NCI-H345 (cell line): ENCODE results near the gene PTPRN2.
"Not testable (repeated sequence)": the region's sequence is repeated elsewhere in the genome, so short reads cannot be mapped to it uniquely, and the experiment has no call there.

Source experiments
- DNase-seq: peaks from one replicate; lab custom pipeline; 2025; lab: John Stamatoyannopoulos, UW

PTPRN2 gene

DNA sequence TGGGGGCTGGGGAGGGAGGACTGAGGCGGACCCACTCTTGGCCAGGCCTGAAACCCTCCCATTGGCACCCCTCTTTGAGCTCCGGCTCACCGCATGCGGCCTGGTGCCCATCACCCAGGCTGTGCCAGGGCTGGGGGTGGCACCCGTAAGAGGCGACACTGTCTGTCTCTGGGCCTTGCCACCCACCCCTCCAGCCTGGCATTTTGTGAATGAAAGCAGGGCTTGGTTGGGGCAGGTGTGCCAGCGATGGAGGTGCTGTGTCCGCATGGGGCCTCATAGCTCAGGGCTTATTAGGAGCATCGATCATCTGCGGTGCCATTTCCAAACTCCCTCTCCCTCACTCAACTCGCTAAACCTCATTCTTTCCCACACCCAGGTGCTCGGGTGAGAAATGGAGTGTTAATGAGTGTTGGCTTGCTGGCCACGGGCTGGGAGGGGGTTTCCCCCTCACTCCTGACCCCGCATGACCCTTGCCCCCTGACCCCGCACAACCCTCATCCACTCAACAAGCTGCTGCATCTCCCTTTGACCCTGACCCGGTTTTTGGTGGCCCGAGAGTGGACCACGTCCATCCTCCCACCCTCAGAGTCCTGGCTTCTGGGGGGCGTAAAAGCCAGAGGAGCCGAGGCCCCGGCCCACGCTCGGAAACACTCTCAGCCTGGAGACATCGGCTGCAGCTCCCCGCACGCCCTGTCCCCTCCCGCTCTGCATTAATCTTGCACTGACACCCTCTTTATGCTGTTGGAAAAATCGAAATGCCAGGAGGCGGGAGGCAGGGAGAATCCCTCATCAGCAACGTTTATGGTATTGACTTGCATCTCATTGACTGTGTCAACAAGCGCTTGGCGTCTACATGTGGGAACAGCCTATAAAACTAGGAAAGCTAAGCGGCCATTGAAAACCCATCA is 1089.6 kb downstream of the PTPRN2 start:
- DNase-seq, result no peak

DNA sequence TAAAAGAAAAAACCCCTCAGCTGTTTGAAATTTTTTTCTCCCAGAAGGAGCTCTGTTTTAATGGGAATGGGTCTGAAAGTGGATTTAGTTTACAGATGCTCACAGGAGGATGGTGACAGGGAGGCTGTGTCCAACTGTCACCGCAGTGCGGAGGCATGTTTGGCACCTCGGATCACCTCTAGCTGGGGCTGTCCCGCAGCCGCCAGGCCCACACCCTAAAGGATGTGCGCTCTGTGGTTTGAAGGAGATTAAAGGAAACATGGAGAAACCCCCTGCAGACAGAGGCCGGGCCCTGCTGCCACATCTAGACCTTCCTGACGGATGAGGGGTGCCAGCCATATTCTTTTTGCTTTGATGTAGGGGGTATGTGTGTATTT is 1090.3 kb downstream of the PTPRN2 start:
- DNase-seq, result no peak

DNA sequence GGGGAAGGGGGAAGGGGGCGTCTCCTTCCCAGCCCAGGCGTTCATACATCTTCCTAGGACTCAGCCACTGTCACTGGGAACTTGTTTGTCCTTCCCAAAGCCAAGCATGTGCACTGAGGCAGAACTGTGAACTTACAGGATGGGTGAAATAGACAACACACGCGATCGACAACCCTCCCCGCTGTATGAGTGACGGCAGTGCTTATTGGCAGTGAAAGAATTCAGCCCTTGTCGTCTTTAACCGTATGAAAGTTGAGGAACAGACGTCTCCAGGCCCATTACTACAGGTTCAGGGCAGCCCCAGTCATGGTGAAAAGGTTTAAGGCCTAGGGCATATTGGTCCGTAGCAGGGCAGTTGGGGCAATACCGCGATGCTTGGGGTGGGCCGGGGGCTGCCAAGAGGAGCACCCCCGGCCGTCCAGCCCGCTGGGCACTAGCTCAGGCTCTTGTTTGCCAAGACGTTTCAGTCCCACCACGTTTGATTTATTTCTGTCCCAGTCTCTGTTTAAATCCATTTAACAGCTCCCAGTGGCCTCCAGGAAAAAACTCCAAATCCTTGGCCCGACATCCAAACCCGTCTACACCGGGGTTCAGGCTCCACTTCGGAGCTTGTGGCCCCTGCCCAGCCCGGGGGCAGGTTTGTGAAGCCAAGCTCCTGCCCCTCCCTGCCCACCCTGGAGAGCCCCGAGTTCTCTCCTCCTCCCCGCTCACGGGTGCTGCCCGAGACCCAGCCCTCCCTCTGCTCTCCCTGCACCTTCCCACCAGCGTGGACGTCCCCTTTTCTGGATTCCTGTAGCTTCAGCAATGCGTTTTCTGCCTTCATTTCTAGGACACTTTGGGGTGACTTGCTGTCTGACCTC is 1091.0 kb downstream of the PTPRN2 start:
- DNase-seq, result no peak

DNA sequence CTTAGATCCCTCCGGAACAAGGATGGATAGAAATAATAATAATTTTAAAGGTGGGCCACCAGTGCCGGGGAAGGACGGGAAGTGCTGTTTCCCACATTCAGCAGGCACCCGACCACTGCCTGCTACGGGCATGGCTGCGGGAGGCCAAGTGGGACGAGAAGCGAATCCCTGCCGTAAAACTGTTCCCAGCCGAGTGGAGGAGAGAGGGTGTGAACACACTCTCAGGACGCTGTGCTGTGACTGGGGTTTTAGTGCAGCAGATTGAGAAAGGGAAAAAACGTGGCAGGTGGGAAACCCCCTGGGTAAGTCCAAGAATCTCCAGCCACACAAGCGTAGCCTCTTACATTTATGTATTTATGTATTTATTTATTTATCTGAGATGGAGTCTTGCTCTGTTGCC is 1092.0 kb downstream of the PTPRN2 start:
- DNase-seq, result no peak

DNA sequence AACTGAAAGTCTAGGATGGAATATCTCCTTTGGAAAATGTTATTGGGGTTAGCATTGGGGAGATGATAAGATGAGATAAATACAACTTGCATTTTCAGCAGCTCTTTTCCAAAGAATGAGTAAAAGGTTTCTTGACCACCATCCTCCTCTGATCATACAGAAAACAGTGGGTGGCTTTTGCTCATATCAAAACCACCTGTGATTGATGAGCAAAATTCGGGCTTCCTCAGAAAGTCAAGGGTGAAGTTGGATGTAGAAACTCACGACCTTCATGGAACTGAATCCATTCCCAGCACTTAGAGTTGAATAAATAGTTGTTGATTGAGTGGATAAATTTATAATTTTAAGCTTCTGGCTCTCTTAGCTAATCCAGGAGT is 1092.5 kb downstream of the PTPRN2 start:
- no peak for DNase-seq

DNA sequence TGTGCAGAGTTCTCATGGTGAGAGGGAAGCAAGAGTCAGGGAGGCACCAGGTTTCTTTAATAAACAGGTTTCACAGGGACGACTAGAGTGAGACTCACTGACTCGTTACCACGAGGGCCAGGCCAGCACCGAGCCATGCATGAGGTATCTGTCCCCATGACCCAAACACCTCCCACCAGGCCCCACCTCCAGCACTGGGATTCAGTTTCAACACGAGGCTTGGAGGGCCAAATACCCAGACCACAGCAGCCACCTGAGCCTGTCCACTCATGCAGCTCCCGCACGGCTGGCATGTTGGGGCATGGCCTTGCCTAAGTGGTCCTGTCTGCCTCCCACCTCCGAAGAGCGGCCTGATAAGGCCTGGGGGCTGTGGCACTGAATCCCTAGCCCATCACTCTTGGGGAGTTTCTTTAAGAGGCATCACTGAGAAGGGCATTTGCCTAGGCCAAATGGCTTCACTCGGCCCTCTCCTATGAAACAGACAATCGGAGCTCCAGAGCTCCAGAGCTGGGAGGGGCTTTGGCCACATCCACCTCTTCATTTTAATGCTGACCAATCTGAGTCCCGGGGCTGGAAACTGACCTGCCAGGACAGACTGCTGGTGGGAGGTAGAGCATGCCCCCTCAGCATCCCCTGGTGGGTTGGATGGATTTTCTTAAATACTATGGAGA is 1093.0 kb downstream of the PTPRN2 start:
- DNase-seq, result no peak

DNA sequence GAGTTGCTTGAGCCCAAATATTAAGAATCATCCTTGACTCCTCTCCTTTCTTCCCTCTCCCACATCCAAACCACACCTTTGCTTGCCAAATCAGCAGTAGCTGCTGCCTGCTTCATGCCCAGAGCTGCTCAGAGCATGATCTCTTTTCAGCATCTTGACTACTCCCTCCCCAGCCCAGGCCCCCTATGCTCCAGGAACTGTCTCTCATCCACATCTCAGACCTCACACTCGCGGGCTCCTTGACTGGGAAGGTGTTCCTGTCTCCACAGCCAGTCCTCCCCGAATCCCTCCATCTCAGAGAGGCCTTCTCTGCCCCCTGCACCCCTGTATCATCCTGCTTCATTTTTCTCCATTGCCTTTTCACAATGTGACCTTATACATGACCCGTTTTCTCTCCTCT is 1093.8 kb downstream of the PTPRN2 start:
- no peak for DNase-seq

DNA sequence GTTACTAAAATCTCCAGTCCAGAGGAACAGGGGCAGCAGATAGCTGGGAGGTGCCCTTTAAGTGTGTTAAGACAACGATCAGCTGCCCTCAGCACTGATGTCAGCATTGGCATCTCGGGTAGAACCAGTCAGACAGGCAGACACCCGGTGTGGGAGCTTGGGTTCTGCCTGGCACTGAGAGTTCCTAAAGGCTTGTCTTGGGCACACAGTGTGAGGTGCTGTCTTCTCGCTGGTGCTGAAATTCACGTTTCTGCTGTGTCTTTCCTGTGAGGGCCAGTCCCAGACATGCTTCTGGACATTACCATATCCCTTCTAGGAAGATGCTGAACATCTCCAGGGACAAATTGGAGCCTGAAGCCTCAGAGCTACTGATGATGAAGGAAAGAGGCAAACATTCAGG is 1094.6 kb downstream of the PTPRN2 start:
- no peak for DNase-seq

DNA sequence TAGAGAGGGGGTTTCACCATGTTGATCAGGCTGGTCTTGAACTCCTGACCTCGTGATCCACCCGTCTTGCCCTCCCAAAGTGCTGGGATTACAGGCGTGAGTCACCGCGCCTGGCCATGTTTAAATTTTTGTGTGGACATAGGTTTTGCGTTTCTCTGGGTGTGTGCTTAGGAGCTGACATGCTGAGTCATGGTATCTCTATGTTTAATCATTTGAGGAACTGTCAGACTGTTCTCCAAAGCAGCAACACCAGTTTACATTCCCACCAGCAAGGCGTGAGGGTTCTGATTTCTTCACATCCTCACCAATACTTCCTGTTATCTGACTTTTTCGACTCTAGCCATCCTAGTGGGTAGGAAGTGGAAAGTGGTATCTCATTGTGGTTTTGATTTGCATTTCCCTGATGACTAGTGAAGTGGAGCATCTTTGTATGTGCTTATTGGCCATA is 1097.1 kb downstream of the PTPRN2 start:
- no peak for DNase-seq

DNA sequence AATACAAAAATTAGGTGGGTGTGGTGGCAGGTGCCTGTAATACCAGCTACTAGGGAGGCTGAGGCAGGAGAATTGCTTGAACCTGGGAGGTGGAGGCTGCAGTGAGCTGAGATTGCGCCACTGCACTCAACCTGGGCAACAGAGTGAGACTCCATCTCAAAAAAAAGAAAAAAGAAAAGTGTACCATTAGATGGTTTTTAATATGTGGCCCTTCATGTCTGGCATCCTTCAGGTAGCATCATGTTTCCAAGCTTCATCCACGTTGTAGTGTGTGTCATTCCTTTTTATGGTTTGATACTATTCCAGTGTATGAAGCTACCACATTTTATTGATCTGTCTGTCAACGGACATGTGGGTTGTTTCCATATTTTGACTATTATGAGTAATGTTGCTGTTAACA is 1097.8 kb downstream of the PTPRN2 start:
- DNase-seq, result not testable (repeated sequence)
